BLaER1 treated with 17β-estradiol and CSF1 and Interleukin-3, amounts not matched to agents 10 nM and 100 nM (cell line): ENCODE measurements around the gene PLK1.

ENCODE experiments used
- H3K27ac ChIP-seq, 11 experiments: shearing (Covaris generic); formaldehyde crosslinking; 2 replicates each; pipeline ENCODE4 v1.8.1; 2022
- H3K27me3 ChIP-seq, 11 experiments: shearing (Covaris generic); formaldehyde crosslinking; 2 replicates each; pipeline ENCODE4 v1.8.1; 2022
- H3K36me3 ChIP-seq, 11 experiments: shearing (Covaris generic); formaldehyde crosslinking; 2 replicates each; pipeline ENCODE4 v1.8.1; 2022
- H3K4me1 ChIP-seq, 10 experiments: shearing (Covaris generic); formaldehyde crosslinking; 2 replicates each; pipeline ENCODE4 v1.8.1; 2022
- H3K4me2 ChIP-seq, 11 experiments: shearing (Covaris generic); formaldehyde crosslinking; 2 replicates each; pipeline ENCODE4 v1.8.1; 2022
- H3K4me3 ChIP-seq, 10 experiments: shearing (Covaris generic); formaldehyde crosslinking; 2 replicates each; pipeline ENCODE4 v1.8.1; 2022
- H3K9ac ChIP-seq, 11 experiments: shearing (Covaris generic); formaldehyde crosslinking; 2 replicates each; pipeline ENCODE4 v1.8.1; 2022
- H3K9me3 ChIP-seq, 11 experiments: shearing (Covaris generic); formaldehyde crosslinking; replicated peaks in 1 of 11; 2 replicates each; pipeline ENCODE4 v1.8.1; 2022
- H4K20me1 ChIP-seq, 11 experiments: shearing (Covaris generic); formaldehyde crosslinking; 2 replicates each; pipeline ENCODE4 v1.8.1; 2022
- Cebpa-rat ChIP-seq, 11 experiments: shearing (Covaris generic); IDR thresholded peaks; 2 replicates each; pipeline ENCODE4 v1.8.1; 2022

PLK1 gene

DNA sequence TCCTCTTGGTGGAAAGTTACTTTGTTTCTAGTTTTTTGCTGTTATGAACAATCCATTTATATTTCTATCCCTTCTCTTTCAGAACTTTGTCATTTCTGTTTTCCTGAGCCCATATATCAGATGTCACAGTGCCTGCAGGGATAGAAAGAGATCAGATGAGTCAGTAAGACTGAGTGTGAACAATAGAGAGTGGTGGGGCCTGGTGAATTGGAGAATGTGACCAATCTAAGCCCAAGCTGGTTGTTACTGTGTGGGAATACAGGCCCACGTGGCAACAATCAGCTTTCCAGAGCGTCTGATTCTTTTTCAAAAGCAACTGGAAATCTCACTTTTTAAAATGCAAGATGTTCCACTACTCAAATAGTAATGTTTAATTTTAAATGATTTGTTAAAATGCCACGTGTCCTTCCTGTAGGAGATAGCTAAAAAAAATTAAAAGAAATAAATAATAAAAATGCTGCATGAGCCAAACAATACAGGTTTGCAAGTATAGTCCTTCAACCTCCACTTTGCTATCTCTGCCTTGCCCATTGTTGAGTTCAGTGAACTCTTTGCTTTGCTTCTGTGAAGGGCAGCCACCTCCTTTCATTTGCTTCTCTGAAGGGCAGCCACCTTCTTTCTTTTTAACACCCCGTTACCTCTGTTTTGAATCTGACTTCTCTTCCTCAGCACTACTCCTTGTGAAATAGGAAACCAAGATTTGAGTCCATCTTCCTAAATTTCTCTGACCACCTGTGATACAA, 27.8 kb upstream of the PLK1 start:
- Histone ChIP-seq H3K36me3 (peaks cover 87 to 100% (median 99%) of the 10 kb centered on the region in 11 experiments), H3K9ac (peak overlapping the region in 1 of 11 experiments; percentile 10; a peak in 1 of 22 replicates), H3K4me3 (no peak overlapping the region), H3K9me3 (peaks cover 0 to 11% (median 0%) of the 10 kb centered on the region in 11 experiments; a peak in 6 of 22 replicates), H3K27me3 (no peaks in the 10 kb centered on the region), H3K4me2 (no peak overlapping the region), H3K4me1 (peaks cover 0 to 4% (median 0%) of the 10 kb centered on the region in 10 experiments; a peak in 1 of 20 replicates), H4K20me1 (peaks cover 25 to 79% (median 66%) of the 10 kb centered on the region in 11 experiments; a peak in 20 of 22 replicates), H3K27ac (no peak overlapping the region)
- TF ChIP-seq Cebpa-rat (IDR thresholded peaks at IDR 0.05), result no peak

DNA sequence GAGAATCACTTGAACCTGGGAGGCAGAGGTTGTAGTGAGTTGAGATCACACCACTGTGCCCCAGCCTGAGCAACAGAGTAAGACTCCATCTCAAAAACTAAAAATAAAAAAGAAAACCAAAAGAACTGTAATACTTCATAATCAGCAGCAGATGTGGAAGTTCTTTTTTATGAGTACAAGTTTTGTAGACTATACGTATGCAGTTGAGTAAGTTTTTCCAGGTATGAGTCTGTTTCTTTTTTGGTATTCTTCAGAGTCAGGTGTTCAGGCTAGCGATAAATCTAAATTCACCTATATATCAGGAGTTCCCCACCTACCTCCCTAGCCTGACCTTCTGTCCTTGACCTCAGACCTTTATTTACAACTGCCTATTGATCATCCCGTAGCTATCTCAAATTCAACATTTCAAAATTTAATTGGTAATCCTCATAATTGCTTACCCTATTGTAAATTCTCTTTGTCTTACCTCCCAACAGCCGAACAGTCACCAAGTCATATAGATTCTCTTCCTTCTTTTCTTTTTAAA, 26.7 kb upstream of the PLK1 start:
- Histone ChIP-seq H3K36me3 (peaks cover 82 to 100% (median 98%) of the 10 kb centered on the region in 11 experiments), H3K4me2 (no peak overlapping the region), H3K27ac (no peak overlapping the region), H3K4me1 (peaks cover 0 to 4% (median 0%) of the 10 kb centered on the region in 10 experiments; a peak in 1 of 20 replicates), H3K4me3 (no peak overlapping the region), H3K27me3 (no peaks in the 10 kb centered on the region), H3K9ac (no peak overlapping the region), H3K9me3 (peaks cover 0 to 11% (median 0%) of the 10 kb centered on the region in 11 experiments; a peak in 5 of 22 replicates), H4K20me1 (peaks cover 28 to 79% (median 63%) of the 10 kb centered on the region in 11 experiments; a peak in 20 of 22 replicates)
- TF ChIP-seq Cebpa-rat (IDR thresholded peaks at IDR 0.05), result no peak

GRCh38 chr16:23663918-23664317, 14.8 kb upstream of the PLK1 start:
- Histone ChIP-seq H3K36me3 (peaks cover 100% of the 10 kb centered on the region in 11 experiments), H3K9me3 (no peaks in the 10 kb centered on the region), H3K27ac (no peak overlapping the region), H3K4me2 (no peak overlapping the region), H3K4me1 (peaks cover 0 to 3% (median 0%) of the 10 kb centered on the region in 10 experiments; a peak in 5 of 20 replicates), H3K4me3 (no peak overlapping the region), H4K20me1 (peaks cover 0 to 22% (median 6%) of the 10 kb centered on the region in 11 experiments; a peak in 8 of 22 replicates), H3K27me3 (no peaks in the 10 kb centered on the region), H3K9ac (no peak overlapping the region)
- no peak for TF ChIP-seq Cebpa-rat (IDR thresholded peaks at IDR 0.05)

DNA sequence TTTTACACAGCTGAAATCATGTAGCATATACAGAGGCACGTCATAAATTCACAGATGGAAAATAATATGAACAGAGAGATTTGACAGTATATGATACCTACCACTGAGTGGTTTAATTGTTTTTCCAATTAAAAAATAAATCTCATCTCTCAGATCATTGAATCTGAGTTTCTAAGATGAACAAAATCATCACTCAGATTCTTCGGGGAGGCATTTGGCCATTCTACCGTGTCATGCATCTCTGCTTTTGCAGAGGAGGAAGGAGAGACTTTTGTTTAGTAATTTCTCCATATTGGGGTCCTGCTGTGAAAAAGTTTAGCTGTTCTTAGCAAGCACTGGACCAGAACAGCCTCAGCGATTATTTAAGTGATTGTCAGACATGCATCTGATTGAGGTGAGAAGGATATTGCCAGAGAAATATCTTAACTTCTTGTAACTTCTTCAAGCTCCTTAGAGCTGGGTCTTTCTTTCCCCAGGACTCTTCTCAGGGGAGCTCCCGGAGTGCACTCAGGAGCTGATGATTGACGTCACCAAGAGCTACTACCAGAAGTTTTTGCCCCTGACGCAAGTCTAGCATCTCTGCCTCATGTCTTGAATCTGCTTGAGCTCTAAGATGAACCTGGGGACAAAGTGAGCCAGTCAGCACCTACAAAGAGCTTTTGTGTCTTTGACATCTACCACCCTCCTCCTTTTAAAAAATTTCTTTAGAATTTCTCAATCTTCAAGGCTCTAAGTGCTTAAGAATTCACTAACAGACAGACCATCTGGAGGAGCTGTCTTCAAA, 11.9 kb upstream of the PLK1 start:
- Histone ChIP-seq H3K9ac (no peak overlapping the region), H3K36me3 (peaks cover 83 to 100% (median 97%) of the 10 kb centered on the region in 11 experiments), H3K27me3 (no peaks in the 10 kb centered on the region), H3K9me3 (no peaks in the 10 kb centered on the region), H3K4me2 (no peak overlapping the region), H3K4me1 (peaks cover 7 to 25% (median 18%) of the 10 kb centered on the region in 10 experiments; a peak in 18 of 20 replicates), H3K4me3 (no peak overlapping the region), H4K20me1 (peaks cover 0 to 35% (median 20%) of the 10 kb centered on the region in 11 experiments; a peak in 13 of 22 replicates), H3K27ac (no peak overlapping the region)
- no peak for TF ChIP-seq Cebpa-rat (IDR thresholded peaks at IDR 0.05)

DNA sequence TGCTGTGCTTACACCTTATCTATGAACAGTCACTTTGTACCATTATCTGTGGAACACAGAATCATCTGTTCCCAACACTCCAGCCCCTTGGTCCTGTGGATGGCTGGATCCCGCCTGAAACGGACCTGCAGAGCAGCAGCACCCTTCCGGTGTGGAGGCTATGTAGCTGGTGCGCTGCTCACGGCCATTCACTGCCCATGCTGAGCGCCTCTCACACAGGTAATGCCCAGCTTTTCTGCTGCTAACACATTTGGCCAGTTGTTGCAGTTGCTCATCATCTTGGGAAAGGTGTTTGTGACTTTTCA, 11.4 kb upstream of the PLK1 start:
- H4K20me1 ChIP-seq, result peaks cover 0 to 35% (median 20%) of the 10 kb centered on the region in 11 experiments; a peak in 13 of 22 replicates
- H3K27me3 ChIP-seq, result no peaks in the 10 kb centered on the region
- no peak for TF ChIP-seq Cebpa-rat (IDR thresholded peaks at IDR 0.05)
- H3K4me3 ChIP-seq, result no peak overlapping the region
- peaks cover 83 to 100% (median 97%) of the 10 kb centered on the region in 11 experiments for H3K36me3 ChIP-seq
- H3K9ac ChIP-seq, result no peak overlapping the region
- H3K4me2 ChIP-seq, result no peak overlapping the region
- peaks cover 7 to 25% (median 18%) of the 10 kb centered on the region in 10 experiments; a peak in 18 of 20 replicates for H3K4me1 ChIP-seq
- H3K27ac ChIP-seq, result no peak overlapping the region
- H3K9me3 ChIP-seq, result no peaks in the 10 kb centered on the region

DNA sequence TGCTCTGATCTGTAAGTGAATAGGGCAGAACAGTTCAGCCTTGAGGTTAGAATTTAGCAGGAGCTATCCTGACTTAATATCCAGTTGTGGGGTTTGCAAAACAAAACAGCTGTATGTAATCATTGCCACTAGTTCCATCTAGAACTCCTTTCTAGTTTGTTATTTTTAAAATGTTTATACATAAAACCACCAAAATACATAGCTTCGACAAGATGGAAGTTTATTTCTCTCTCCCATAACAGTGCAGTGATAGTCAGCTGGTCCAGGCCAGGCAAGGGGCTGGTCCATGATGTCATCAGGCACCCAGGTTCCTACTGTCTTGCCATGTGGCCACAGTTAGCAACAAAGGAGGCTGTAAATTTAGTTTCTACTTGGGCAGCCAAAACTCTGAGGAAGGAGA, 10.5 kb upstream of the PLK1 start:
- Histone ChIP-seq H3K9ac (no peak overlapping the region), H3K4me2 (no peak overlapping the region), H3K36me3 (peaks cover 77 to 98% (median 94%) of the 10 kb centered on the region in 11 experiments), H3K27me3 (no peaks in the 10 kb centered on the region), H3K27ac (no peak overlapping the region), H3K4me3 (no peak overlapping the region), H3K9me3 (no peaks in the 10 kb centered on the region), H3K4me1 (peaks cover 7 to 25% (median 18%) of the 10 kb centered on the region in 10 experiments; a peak in 18 of 20 replicates), H4K20me1 (peaks cover 0 to 35% (median 20%) of the 10 kb centered on the region in 11 experiments; a peak in 13 of 22 replicates)
- no peak for TF ChIP-seq Cebpa-rat (IDR thresholded peaks at IDR 0.05)

DNA sequence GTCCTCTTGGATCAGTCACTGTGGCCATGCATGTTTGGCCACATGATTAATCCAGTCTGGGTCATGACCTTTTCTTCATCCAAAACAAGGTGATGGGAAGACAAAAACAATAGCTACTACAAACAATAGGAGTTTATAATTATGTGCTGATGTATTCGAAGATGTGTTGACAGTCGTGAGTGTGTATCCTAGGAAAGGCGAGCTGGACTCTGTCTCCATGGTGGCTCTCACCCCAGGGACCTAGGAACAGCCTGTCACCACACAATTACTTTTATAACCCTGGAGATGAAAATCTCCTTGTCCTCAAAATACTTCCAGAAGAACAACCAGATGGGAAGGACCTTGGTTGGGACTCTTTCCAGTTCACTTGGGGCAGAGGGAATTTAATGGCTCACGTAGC, 9.8 kb upstream of the PLK1 start:
- no peak for TF ChIP-seq Cebpa-rat (IDR thresholded peaks at IDR 0.05)
- H3K9me3 ChIP-seq, result no peaks in the 10 kb centered on the region
- H4K20me1 ChIP-seq, result peaks cover 0 to 35% (median 19%) of the 10 kb centered on the region in 11 experiments; a peak in 13 of 22 replicates
- no peak overlapping the region for H3K9ac ChIP-seq
- H3K4me2 ChIP-seq, result peak overlapping the region in 3 of 11 experiments; percentile 67 to 75 (median 69); a peak in 4 of 22 replicates
- H3K27me3 ChIP-seq, result no peaks in the 10 kb centered on the region
- H3K27ac ChIP-seq, result no peak overlapping the region
- peaks cover 7 to 25% (median 18%) of the 10 kb centered on the region in 10 experiments; a peak in 18 of 20 replicates for H3K4me1 ChIP-seq
- H3K4me3 ChIP-seq, result no peak overlapping the region
- peaks cover 75 to 96% (median 88%) of the 10 kb centered on the region in 11 experiments for H3K36me3 ChIP-seq

- Histone ChIP-seq H4K20me1 (peaks cover 0 to 27% (median 15%) of the 10 kb centered on the region in 11 experiments; a peak in 13 of 22 replicates), H3K4me3 (no peak overlapping the region), H3K27ac (peak overlapping the region in 5 of 11 experiments; percentile 3 to 57 (median 14); a peak in 5 of 22 replicates), H3K9me3 (no peaks in the 10 kb centered on the region), H3K27me3 (no peaks in the 10 kb centered on the region), H3K4me2 (peak overlapping the region in 9 of 11 experiments; percentile 3 to 75 (median 52); a peak in 15 of 22 replicates), H3K36me3 (peaks cover 67 to 96% (median 86%) of the 10 kb centered on the region in 11 experiments), H3K4me1 (peaks cover 7 to 25% (median 18%) of the 10 kb centered on the region in 10 experiments; a peak in 18 of 20 replicates), H3K9ac (no peak overlapping the region)
- no peak for TF ChIP-seq Cebpa-rat (IDR thresholded peaks at IDR 0.05)
Measured at GRCh38 chr16:23670137-23670776, 8.4 kb upstream of the PLK1 start.
